ENCODE data around the gene ADAMTS12.

GRCh38 chr5:33601881-33602280 is 289.9 kb downstream of the ADAMTS12 start:
- TF ChIP-seq, protein P1, sequence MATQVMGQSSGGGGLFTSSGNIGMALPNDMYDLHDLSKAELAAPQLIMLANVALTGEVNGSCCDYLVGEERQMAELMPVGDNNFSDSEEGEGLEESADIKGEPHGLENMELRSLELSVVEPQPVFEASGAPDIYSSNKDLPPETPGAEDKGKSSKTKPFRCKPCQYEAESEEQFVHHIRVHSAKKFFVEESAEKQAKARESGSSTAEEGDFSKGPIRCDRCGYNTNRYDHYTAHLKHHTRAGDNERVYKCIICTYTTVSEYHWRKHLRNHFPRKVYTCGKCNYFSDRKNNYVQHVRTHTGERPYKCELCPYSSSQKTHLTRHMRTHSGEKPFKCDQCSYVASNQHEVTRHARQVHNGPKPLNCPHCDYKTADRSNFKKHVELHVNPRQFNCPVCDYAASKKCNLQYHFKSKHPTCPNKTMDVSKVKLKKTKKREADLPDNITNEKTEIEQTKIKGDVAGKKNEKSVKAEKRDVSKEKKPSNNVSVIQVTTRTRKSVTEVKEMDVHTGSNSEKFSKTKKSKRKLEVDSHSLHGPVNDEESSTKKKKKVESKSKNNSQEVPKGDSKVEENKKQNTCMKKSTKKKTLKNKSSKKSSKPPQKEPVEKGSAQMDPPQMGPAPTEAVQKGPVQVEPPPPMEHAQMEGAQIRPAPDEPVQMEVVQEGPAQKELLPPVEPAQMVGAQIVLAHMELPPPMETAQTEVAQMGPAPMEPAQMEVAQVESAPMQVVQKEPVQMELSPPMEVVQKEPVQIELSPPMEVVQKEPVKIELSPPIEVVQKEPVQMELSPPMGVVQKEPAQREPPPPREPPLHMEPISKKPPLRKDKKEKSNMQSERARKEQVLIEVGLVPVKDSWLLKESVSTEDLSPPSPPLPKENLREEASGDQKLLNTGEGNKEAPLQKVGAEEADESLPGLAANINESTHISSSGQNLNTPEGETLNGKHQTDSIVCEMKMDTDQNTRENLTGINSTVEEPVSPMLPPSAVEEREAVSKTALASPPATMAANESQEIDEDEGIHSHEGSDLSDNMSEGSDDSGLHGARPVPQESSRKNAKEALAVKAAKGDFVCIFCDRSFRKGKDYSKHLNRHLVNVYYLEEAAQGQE (IDR thresholded peaks at IDR 0.05; ENCODE audit: insufficient read depth in 1 of 2, low read depth in 2 of 2, low read length in 2 of 2), result no peak
- TF ChIP-seq SIN3A (IDR thresholded peaks at IDR 0.05; ENCODE audit: borderline replicate concordance, insufficient read depth, low read length), result no peak
- TF ChIP-seq TAF1 (IDR thresholded peaks at IDR 0.05; ENCODE audit: borderline replicate concordance, insufficient read depth, low read length), result no peak
- no peak for TF ChIP-seq POLR2AphosphoS5 (IDR thresholded peaks at IDR 0.05; ENCODE audit: low read depth, low read length)

Measured in PFSK-1 (cell line).